Urinary bladder (tissue), 4 donors: ENCODE results near the gene INKA2. TPM values are rescaled to one million over a fixed set of nuclear protein-coding genes. Genes with fewer than 3 reads are reported as not detected.

Experiments used
- DNase-seq: peaks from one replicate; pipeline ENCODE4 v3.0.0-alpha.2; 2015; ENCODE audit errors: extremely low spot score
- H3K27ac ChIP-seq: one replicate; pipeline ENCODE4 v1.5.1; 2013; ENCODE audit warnings: low read depth, mild to moderate bottlenecking, moderate library complexity
- H3K36me3 ChIP-seq: one replicate; pipeline ENCODE4 v1.6.1; 2013; ENCODE audit warnings: mild to moderate bottlenecking, moderate library complexity; ENCODE audit not compliant: insufficient read depth
- H3K4me1 ChIP-seq: one replicate; pipeline ENCODE4 v1.6.1; 2013; ENCODE audit warnings: mild to moderate bottlenecking, moderate library complexity; ENCODE audit not compliant: insufficient read depth
- H3K4me3 ChIP-seq: one replicate; pipeline ENCODE4 v1.5.1; 2013; ENCODE audit warnings: low read depth, low read length
- WGBS: extraction: QIAGEN DNeasy Blood & Tissue Kit; methylation state at CpG from one replicate; pipeline ENCODE4 v1.1.7; 2013; 5-methylcytosine and 5-hydroxymethylcytosine counted together
- polyA plus RNA-seq: library from polyadenylated mRNA; stranded (reverse); fragments of 200-250 nt; gene quantifications from one replicate; pipeline ENCODE4 v1.2.3, GENCODE V29; 2013
- total RNA-seq: library from RNA; depleted of rRNA; stranded (reverse); fragments of >200 nt; gene quantifications from one replicate; pipeline ENCODE4 v1.2.3, GENCODE V29; 2014
- donor health status: healthy with polysubstance abuse.
- donor health status: healthy.

The INKA2 gene
- total and polyA plus RNA-seq, 2 donors, result 5.4 to 7.4 TPM

DNA sequence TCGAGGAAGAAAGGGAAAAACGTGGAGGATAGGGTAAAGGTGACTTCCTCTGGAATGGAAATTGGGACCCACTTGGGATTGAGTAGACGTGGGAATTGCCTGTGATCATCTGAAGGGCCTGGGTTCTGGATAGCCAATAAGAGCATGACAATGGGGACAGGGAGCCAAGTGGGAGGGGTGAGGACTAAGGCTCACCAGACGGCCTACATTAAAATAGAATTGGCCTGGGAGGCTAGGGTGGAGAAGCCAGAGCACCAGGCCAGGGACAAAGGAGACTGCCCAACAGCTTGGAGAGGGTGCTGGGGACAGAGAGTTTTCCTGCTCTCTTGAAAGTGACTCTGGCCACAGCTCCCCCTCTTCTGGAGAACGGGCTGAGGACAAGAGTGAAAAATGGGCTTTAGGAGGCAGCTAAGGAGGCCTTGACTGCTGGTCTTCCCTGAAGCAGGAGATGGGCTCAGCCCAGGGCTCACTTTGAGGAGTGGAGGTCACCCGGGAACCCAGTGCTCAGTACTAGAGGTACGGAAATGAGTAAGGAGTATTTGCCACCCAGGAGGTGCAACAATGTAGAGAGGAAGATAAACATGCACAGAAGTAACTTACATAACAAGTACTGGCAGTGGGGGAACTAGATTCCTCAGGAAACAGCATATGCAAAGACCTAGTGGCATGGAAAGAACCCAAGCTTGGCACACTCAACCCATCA, 18.8 kb downstream of the INKA2 start:
- no peak overlapping the region for H3K27ac ChIP-seq
- no peaks in the 10 kb centered on the region for H3K4me1 ChIP-seq
- DNase-seq, result no peak
- no peak overlapping the region for H3K4me3 ChIP-seq
- no peaks in the 10 kb centered on the region for H3K36me3 ChIP-seq
- 64% methylated on average over 7 of the region's 7 CpGs for WGBS

- WGBS, result 47% methylated on average over 4 of the region's 4 CpGs
- Histone ChIP-seq H3K4me1 (no peaks in the 10 kb centered on the region), H3K4me3 (no peak overlapping the region), H3K36me3 (no peaks in the 10 kb centered on the region), H3K27ac (no peak overlapping the region)
- DNase-seq, result no peak
These were observed 19.5 kb downstream of the INKA2 start for GRCh38 chr1:111719674-111720132.

DNA sequence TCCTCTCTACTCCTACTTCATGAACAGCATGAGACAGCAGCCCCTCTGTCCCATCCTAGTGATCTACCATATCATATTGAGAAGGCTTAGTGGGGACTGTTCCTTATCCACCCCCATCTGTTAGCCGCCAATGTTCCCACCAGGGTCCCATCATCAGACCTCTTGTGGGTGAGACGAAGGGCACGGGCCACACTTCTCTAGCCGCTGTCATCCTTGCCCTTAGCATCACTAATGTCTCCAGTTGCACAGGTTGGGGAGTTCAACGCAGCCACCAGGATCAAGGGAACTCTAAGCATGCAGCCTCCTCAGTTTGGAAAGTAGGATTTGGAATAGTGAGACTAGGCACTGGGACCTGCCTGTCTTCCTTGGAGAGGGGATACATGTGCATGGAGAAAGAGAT, 20.1 kb downstream of the INKA2 start:
- Histone ChIP-seq H3K4me3 (no peak overlapping the region), H3K27ac (no peak overlapping the region), H3K4me1 (no peaks in the 10 kb centered on the region), H3K36me3 (no peaks in the 10 kb centered on the region)
- WGBS, result 96% methylated on average over 5 of the region's 5 CpGs
- DNase-seq, result no peak

GRCh38 chr1:111717450-111717849, 21.7 kb downstream of the INKA2 start:
- 94% methylated on average over 2 of the region's 2 CpGs for WGBS
- H3K27ac ChIP-seq, result no peak overlapping the region

DNA sequence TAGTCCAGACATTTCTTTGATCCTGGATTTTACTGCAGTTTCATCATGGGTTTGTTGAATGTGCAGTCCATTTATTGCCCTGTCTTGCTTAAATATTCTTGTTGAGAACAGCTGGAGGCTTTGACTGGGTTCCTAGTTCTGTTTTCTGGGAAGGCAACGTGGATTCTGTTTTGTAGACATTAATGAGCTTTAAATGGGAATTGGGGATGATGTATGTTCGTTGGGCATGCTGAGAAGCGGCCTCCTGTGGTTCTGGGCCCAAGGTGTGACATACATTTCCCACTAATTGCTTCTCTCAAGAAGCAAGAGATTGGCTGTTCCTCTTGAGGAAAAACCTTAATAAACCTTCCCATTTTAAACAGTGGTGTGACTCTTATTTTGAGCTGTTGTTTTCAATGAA, 22.9 kb downstream of the INKA2 start:
- Histone ChIP-seq H3K27ac (no peak overlapping the region), H3K36me3 (no peaks in the 10 kb centered on the region), H3K4me3 (no peak overlapping the region), H3K4me1 (no peaks in the 10 kb centered on the region)
- DNase-seq, result no peak
- 55% methylated on average over 3 of the region's 3 CpGs for WGBS

More at GRCh38 chr1:111717450-111717849, 21.7 kb downstream of the INKA2 start:
- no peak overlapping the region for H3K4me3 ChIP-seq
- no peak for DNase-seq
- H3K36me3 ChIP-seq, result no peaks in the 10 kb centered on the region
- no peaks in the 10 kb centered on the region for H3K4me1 ChIP-seq

- peaks cover 6% of the 10 kb centered on the region for H3K36me3 ChIP-seq
- no peak overlapping the region for H3K4me3 ChIP-seq
- H3K27ac ChIP-seq, result no peak overlapping the region
- no peaks in the 10 kb centered on the region for H3K4me1 ChIP-seq
- 63% methylated on average over 1 of the region's 1 CpG for WGBS
- no peak for DNase-seq
These were observed 29.2 kb downstream of the INKA2 start for GRCh38 chr1:111709986-111710385.

DNA sequence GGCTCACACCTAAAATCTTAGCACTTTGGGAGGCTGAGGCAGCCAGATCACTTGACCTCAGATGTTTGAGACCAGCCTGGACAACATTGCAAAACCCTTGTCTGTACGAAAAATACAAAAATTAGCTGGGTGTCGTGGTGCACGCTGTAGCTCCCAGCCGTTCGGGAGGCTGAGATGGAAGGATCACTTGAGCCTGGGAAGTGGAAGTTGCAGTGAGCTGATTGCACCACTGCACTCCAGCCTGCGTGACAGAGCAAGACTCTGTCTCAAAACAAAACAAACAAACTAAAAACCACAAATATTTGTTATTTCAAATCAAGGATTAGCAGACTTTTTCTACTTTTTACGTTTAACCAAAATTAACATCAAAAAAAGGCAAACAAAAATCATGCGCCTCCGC, 31.3 kb downstream of the INKA2 start:
- Histone ChIP-seq H3K36me3 (peaks cover 6% of the 10 kb centered on the region), H3K4me1 (no peaks in the 10 kb centered on the region), H3K27ac (no peak overlapping the region), H3K4me3 (no peak overlapping the region)
- 67% methylated on average over 9 of the region's 9 CpGs for WGBS
- DNase-seq, result no peak

DNA sequence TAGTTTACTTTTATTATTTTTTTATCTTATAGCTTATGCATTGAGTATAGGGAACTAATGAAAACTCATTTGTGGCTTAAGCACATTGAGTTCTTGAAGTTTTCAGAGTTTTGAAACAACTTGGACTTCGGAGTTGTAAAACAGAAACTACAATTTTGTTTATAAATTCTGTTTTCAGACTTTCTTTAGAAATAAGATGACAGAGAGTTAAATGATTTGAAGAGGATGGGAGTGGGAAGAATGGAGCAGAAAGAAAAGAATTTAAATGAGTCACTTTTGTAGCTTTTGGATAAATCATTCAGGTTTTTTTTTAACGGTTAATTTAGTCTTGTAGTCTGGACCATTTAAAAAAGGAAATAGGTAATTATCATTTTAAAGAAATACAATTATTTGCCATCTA, 32.3 kb downstream of the INKA2 start:
- H3K27ac ChIP-seq, result no peak overlapping the region
- peaks cover 6% of the 10 kb centered on the region for H3K36me3 ChIP-seq
- WGBS, result 81% methylated on average over 2 of the region's 2 CpGs
- H3K4me3 ChIP-seq, result no peak overlapping the region
- H3K4me1 ChIP-seq, result no peaks in the 10 kb centered on the region
- no peak for DNase-seq

DNA sequence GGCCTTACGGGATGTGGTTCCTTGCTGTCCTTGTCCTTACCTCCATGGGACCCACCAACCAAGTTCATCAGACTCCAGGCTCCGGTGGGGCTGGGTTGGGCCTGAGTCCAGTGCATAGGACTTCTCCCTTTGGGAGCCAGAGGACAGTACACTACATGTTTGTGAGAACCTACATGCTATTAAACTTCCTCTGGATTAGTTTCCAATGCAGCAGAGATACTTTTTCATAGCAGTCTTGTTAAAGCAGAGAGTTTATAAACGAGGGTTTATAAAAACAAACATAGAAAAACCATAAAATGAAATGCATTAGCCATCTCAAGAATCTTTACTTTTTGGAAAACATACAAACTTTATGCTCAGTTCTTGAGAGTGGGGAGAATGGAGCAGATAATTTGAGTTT, 33.4 kb downstream of the INKA2 start:
- no peak for DNase-seq
- H3K27ac ChIP-seq, result no peak overlapping the region
- H3K4me3 ChIP-seq, result no peak overlapping the region
- no peaks in the 10 kb centered on the region for H3K4me1 ChIP-seq
- 50% methylated on average over 3 of the region's 3 CpGs for WGBS
- peaks cover 9% of the 10 kb centered on the region for H3K36me3 ChIP-seq

DNA sequence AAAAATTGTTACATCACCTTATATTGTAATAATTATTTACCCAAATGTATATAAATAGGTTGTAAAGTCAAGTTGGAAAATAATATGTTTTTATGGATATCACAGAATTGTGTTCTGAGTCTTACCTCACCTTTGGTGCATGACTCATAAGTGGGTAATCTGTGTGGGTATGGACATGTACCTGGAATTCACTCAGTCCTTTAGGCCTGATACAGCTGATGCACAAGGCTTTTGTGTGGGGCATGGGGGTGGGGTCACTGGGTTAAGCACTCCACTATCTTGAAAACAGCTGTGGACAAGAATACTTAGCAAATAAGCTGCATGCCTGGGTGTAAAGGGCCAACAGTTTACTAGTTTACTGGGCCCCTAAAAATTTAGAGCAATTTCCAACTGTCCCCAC, 34.4 kb downstream of the INKA2 start:
- DNase-seq, result no peak
- Histone ChIP-seq H3K4me3 (no peak overlapping the region), H3K4me1 (no peaks in the 10 kb centered on the region), H3K27ac (no peak overlapping the region), H3K36me3 (peaks cover 5% of the 10 kb centered on the region)

- 86% methylated on average over 2 of the region's 2 CpGs for WGBS
- Histone ChIP-seq H3K27ac (no peak overlapping the region), H3K36me3 (peaks cover 9% of the 10 kb centered on the region), H3K4me3 (no peak overlapping the region), H3K4me1 (no peaks in the 10 kb centered on the region)
- no peak for DNase-seq
These were observed 35.0 kb downstream of the INKA2 start for GRCh38 chr1:111704240-111704639.

GRCh38 chr1:111702504-111703050, 36.6 kb downstream of the INKA2 start:
- Histone ChIP-seq H3K36me3 (peaks cover 6% of the 10 kb centered on the region), H3K27ac (no peak overlapping the region), H3K4me1 (no peaks in the 10 kb centered on the region), H3K4me3 (no peak overlapping the region)
- over 99% methylated on average over 5 of the region's 5 CpGs for WGBS
- no peak for DNase-seq

DNA sequence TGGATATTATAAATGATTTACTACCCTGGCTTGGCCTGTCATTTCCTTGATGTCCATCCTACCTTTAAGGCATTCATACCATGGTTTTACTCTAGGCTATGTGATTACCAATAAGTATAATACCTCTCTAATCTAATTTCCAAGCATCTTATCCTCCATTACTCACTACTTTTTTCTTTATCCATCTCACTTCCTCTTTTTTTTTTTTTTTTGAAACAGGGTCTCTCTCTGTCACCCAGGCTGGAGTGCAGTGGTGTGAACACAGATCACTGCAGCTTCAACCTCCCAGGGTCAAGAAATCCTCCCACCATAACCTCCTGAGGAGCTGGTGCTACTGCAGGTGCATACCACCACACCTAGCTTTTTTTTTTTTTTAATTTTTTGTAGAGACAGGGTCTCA, 39.9 kb downstream of the INKA2 start:
- Histone ChIP-seq H3K4me3 (no peak overlapping the region), H3K27ac (no peak overlapping the region), H3K36me3 (peaks cover 6% of the 10 kb centered on the region), H3K4me1 (no peaks in the 10 kb centered on the region)
- DNase-seq, result no peak

- Histone ChIP-seq H3K4me3 (no peak overlapping the region), H3K4me1 (no peaks in the 10 kb centered on the region), H3K36me3 (peaks cover 6% of the 10 kb centered on the region), H3K27ac (no peak overlapping the region)
- DNase-seq, result no peak
These were observed 42.9 kb downstream of the INKA2 start for GRCh38 chr1:111696330-111696729.
